ENCODE data around the gene GUCD1.
"Not testable (repeated sequence)": the region's sequence is repeated elsewhere in the genome, so short reads cannot be mapped to it uniquely, and the experiment has no call there.

The GUCD1 gene

DNA sequence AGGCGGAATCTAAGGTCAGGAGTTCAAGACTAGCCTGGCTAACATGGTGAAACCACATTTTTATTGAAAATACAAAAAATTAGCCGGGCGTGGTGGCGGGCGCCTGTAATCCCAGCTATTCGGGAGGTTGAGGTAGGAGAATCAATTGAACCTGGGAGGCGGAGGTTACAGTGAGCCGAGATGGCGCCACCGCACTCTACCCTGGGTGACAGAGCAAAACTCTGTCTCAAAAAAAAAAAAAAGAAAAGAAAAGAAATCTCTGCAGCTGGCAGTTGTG is 38.6 kb upstream of the GUCD1 start:
- H3K9me3 Mint-ChIP-seq; H3K4me1 Mint-ChIP-seq; H3K36me3 Mint-ChIP-seq; ATAC-seq; DNase-seq (ENCODE audit: low spot score in 2 of 2): not testable (repeated sequence)
- Mint-ChIP-seq H3K27ac (peak overlapping the region; percentile 58), H3K4me3 (peak overlapping the region; percentile 75)

DNA sequence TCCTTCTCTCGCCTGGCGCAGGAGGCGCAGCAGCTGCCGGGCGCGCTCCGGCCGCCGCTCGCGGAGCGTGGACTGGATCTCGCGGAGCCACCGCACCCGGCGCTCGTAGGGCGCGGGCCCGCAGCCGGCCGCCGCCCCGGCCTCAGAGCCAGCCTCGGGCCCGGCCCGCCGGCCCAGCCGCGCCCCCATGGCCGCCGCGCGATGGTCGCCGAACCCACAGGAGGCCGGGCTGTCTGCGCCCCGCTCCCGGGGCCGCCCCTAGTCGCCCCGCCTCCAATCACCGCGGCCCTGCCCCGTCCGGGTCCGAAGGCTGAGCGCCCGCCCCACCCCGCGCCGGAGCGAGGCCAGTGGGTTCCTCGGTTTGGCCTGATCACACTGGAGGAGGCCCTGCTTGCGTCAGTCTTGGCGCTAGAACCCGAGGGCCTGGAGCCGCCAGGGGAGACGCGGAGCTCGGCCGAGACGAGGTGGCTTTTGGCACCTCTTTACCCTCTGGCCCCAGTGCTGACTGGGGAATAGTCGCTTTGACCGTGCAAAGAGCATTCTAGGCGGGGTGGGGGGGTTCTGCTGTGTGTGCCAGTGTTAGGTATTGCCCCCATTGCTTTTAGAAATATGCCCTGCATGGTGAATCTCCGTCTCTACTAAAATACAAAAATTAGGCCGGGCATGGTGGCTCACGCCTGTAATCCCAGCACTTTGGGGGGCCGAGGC is 38.1 kb upstream of the GUCD1 start, which contains the start of gene LRRC75B:
LRRC75B (minus strand) TSS at position 223 of the 708 bp plus-strand sequence; CDS start at position 189, 34 bp downstream.
- Mint-ChIP-seq H3K9me3 (no peaks in the 10 kb centered on the region), H3K36me3 (no peaks in the 10 kb centered on the region), H3K4me3 (peak within 1 kb of the TSS; percentile 75), H3K27ac (peak within 1 kb of the TSS; percentile 74), H3K4me1 (no peaks in the 10 kb centered on the region)
- peak; percentile 85 for ATAC-seq
- peak; percentile 37 to 75 for DNase-seq (ENCODE audit: low spot score in 2 of 2)

DNA sequence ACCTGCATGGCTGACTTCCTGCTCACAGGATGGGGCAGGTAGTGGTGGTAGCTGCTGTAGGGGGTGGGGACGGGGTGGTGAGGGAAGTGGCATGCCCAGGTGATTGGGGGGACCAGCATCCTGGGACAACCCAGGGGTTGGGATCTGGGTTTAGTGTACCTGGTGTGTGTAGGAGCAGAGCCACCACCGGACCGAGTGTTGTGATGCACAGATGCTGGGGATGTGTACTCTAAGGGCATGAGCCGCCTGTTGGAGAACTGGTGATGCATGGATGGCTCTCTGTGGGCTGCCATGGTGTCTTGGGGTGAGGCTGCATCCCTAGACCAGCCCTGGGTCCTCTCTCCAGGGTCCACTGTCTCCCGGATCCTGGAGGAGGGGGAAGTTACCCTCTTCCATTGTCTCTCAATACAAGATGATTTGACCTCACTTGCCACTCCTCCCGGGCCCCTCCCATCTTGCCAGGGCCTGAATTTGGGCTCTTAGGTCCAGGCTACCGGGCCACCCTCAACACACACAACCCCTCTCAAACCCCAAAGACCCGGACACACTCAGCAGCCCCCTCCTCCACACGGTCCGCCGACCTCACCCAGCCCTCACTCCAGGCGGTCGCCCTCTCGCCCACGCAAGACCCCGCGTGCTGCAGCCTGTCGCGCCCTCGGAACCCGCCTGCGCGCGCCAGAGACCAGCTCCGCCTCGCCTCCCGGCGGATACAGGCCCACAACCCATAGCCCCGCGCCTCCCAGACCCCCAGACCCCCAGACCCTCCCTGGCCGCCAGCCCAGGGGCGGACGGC is 37.3 kb upstream of the GUCD1 start:
- Mint-ChIP-seq H3K9me3 (no peaks in the 10 kb centered on the region), H3K4me1 (no peaks in the 10 kb centered on the region), H3K36me3 (no peaks in the 10 kb centered on the region), H3K4me3 (peak overlapping the region; percentile 75), H3K27ac (peak overlapping the region; percentile 74)
- ATAC-seq (peak; percentile 24), DNase-seq (ENCODE audit: low spot score in 2 of 2) (peak in 1 of 2 donors; percentile 64)

DNA sequence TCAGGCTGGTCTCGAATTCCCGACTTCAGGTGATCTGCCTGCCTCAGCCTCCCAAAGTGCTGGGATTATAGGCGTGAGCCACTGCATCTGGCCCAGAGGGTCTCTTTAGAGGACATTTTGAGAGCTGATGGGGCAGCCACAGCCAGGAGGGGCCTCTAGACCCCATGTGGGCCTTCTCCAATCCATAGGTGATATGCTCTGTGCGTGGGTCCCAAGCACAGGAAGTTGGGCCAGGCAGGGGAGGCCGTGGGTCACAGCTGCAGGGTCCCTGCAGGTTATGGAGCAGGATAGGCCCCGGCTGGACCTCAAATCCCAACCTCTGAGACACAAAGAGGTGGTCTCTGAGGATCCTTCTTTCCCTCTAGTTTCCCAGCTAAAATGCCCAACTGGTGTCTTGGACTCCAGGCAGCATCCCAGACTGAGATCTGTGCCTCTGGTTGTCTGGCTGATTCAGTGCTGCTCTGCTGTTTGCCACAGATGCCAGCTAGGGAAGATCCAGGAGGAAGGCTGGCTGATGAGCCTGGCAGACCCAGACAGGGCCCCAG is 36.4 kb upstream of the GUCD1 start:
- no peak for DNase-seq (ENCODE audit: low spot score in 2 of 2)
- H3K9me3 Mint-ChIP-seq: no peaks in the 10 kb centered on the region
- H3K36me3 Mint-ChIP-seq: no peaks in the 10 kb centered on the region
- no peaks in the 10 kb centered on the region for H3K4me1 Mint-ChIP-seq
- H3K4me3 Mint-ChIP-seq: no peak overlapping the region
- ATAC-seq: no peak
- no peak overlapping the region for H3K27ac Mint-ChIP-seq

DNA sequence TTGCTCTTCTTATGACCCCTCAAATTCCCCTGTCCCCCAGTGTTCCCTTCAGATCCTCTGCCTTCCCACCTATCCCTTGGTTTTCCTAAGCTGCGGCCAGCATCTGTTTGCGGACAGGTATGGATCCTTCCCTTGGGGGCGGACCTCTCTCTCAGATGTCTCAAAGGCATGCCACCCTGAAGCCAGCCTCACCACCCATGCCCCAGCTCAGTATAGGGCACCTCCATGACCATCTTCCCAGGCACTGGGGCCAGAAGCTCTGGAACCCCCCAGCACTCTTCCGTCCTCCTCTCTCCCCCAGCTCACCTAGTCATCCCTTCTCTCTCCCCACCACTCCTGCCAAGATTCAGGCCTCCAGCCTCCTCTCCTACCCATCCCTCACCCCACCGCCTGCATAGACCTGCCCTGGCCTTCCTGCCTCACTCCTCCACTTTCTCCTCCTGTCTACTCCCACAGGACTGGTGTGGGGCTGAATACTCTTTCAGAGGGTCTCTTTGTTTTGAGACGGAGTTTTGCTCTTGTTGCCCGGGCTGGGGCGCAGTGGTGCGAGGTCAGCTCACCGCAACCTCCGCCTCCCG is 35.7 kb upstream of the GUCD1 start:
- no peaks in the 10 kb centered on the region for H3K36me3 Mint-ChIP-seq
- no peak overlapping the region for H3K4me3 Mint-ChIP-seq
- H3K9me3 Mint-ChIP-seq: no peaks in the 10 kb centered on the region
- DNase-seq (ENCODE audit: low spot score in 2 of 2) (no peak), ATAC-seq (no peak)
- no peaks in the 10 kb centered on the region for H3K4me1 Mint-ChIP-seq
- no peak overlapping the region for H3K27ac Mint-ChIP-seq

DNA sequence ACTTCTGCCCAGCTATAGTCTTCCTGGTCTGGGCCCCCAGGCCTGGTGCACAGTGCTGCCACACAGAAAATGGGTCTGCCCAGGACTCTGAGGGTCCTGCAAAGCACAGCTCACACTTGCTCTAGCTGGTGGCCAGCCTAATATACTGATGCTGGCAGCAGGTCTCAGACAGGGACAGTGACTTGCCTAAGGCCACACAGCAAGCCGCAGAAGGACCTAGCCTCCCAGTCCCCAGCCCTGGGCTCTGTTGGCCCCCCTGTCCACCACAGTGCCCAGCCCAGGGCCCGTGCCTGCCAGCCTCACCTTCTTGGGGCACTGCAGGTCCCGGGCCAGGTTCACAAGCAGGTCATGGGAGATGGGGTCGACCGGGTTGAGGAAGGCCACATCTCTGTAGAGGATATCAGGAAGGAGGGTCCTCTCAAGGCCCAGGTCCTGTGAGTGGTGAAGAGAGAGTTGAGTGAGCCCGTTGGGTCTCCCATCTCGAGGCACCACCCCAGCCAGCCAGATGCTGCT is 34.6 kb upstream of the GUCD1 start:
- Mint-ChIP-seq H3K27ac (no peak overlapping the region), H3K4me3 (no peak overlapping the region), H3K9me3 (no peaks in the 10 kb centered on the region), H3K4me1 (no peaks in the 10 kb centered on the region), H3K36me3 (no peaks in the 10 kb centered on the region)
- DNase-seq (ENCODE audit: low spot score in 2 of 2): no peak
- ATAC-seq: no peak

DNA sequence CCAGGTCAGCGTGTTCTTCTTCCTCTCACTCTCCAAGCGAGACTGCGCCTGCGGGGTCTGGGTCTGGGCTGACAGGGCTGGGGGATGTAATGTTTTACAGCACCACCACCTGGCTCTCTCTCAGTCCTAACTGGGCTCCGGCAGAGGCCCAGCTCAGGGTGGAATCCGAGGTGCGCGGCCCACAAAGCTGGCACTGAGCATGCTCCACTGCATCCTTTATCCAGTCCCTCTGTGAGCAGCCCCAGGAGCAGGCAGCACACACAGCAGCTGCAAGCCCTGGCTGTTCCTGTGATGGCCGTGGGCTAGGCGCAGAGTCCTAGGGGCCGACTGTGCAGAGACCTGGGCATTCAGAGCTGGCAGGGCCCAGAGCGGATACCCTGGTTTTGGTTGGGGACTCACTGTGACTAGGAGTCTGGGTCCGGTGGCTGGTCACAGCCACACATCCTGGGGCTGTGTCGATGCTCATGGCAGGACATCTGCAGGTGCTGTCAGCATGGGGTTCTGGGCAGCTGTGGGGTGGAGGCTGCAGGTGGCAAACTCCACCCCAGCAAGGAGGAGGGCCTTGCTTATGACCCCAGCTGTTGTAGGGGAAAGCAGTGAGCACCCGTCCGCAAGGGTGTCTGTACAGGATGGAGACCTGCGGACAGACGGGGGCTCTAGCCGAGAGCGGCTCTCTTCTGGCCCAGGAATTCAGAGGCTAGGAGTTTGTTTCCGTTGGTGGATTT is 34.0 kb upstream of the GUCD1 start:
- Mint-ChIP-seq H3K36me3 (no peaks in the 10 kb centered on the region), H3K27ac (no peak overlapping the region)
- ATAC-seq: no peak

DNA sequence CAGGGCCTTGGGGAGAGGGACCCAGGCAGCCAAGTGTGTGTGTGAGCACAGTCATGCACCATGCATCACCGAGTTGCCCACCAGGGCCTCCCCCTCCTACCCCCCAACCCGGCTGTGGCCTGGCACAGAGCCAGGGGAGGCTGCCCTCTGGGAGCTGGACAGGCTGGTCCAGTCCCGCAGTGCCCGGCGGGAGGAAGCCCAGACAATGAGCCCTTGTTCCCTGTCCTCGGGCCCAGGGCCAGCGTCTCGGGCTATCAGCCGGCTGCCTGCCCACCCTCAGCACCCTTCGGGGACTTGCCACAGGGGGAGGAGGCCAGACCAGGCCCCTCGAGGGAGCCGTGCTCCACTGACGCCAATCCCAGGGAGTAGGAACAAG is 33.4 kb upstream of the GUCD1 start:
- Mint-ChIP-seq H3K4me1 (no peaks in the 10 kb centered on the region), H3K36me3 (no peaks in the 10 kb centered on the region), H3K27ac (no peak overlapping the region), H3K9me3 (no peaks in the 10 kb centered on the region), H3K4me3 (no peak overlapping the region)
- ATAC-seq (no peak), DNase-seq (ENCODE audit: low spot score in 2 of 2) (no peak)

More for the DNA sequence above, 34.0 kb upstream of the GUCD1 start:
- no peak overlapping the region for H3K4me3 Mint-ChIP-seq
- H3K9me3 Mint-ChIP-seq: no peaks in the 10 kb centered on the region
- H3K4me1 Mint-ChIP-seq: no peaks in the 10 kb centered on the region
- DNase-seq (ENCODE audit: low spot score in 2 of 2): no peak

DNA sequence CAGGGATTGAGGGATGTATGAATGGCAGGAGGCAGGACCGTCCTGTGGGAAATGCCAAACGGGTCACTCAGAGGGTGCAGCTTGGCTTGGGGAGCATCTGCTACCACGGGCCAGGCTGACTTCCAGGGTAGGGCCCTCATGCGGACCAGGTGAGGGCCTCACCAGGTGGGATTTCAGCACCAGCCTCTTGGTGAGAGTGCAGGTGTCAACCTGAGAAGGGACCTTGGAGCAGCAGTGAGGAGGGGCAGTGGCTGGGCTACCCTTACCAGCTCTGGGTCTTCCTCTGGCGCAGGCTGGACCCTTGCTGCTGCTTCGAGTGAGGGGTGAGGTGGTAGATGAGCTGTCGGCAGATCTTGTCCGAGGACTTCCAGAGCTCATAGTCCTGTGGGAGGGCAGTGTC is 33.0 kb upstream of the GUCD1 start:
- no peak for ATAC-seq
- H3K4me3 Mint-ChIP-seq: no peak overlapping the region
- H3K27ac Mint-ChIP-seq: no peak overlapping the region
- H3K4me1 Mint-ChIP-seq: no peaks in the 10 kb centered on the region
- no peaks in the 10 kb centered on the region for H3K9me3 Mint-ChIP-seq
- H3K36me3 Mint-ChIP-seq: no peaks in the 10 kb centered on the region
- no peak for DNase-seq (ENCODE audit: low spot score in 2 of 2)

DNA sequence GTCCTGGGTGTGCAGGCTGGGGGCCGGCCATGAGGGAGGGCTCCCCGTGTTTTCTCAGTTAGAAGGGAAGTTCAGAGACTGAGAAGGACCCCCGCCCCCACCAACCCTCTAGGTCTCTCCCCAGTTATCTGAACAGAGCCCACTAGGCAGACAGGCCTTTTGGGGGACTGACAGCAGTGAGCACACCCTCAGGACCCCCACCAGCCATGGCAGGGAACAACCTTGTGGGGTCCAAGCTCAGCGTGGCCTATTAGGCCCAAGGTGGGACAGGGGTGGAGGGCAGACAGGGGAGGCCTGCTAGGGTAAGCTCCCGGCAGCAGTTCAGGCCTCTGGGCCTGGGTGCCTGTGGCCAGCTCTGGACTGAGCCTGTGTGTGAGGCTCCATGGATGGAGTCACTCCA is 32.3 kb upstream of the GUCD1 start:
- Mint-ChIP-seq H3K36me3 (no peaks in the 10 kb centered on the region), H3K27ac (no peak overlapping the region), H3K4me3 (no peak overlapping the region), H3K4me1 (no peaks in the 10 kb centered on the region), H3K9me3 (no peaks in the 10 kb centered on the region)
- no peak for ATAC-seq
- DNase-seq (ENCODE audit: low spot score in 2 of 2): no peak

DNA sequence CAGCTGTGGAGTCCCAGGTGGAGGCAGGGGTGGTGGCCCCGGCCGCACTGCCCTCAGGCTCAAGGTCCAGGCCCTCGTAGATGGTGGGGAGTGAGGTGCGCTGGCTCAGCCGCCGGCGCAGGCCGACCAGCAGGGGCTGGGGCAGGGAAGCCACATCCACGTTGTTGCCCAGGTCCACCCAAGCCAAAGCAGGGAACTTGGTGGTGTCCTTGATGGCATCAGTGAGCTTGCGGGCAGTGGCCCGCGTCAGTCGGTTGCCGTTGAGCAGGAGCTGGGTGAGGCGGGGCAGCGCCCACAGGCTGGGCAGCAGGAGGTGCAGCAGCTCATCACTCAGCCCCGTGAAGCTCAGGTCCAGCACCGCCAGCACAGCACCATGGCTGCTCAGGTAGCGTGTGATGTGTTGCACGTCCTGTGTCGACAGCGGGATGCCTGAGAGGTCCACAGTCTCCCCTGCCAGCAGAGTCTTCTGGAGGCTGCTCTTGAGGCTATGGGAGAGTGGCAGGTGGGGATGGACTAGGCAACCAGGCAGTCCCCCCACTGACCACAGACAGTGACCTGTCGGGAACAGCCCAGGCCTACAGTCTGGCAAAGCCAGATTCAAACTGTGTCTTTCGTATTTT is 31.1 kb upstream of the GUCD1 start:
- Mint-ChIP-seq H3K4me1 (no peaks in the 10 kb centered on the region), H3K36me3 (no peaks in the 10 kb centered on the region), H3K27ac (no peak overlapping the region), H3K4me3 (no peak overlapping the region), H3K9me3 (no peaks in the 10 kb centered on the region)
- ATAC-seq (no peak), DNase-seq (ENCODE audit: low spot score in 2 of 2) (no peak)

DNA sequence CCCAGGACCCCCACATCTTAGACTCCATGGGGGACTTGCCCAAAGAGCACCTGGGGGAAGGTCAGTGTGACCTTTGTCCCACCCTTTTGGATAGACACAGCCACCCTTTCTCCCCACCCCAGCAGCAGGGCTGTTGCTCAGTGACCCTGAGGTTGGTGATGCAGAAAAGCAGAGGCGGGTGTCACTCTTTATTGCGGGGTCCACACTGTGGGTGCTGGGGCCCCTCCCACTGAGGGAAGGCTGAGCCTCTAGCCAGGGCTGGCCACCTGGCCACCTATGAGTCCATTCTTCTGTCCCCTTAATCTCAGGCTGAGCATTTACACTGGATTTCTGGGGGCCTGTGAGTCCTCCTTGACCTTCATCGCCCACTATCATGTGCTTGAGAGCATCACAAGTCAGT is 30.5 kb upstream of the GUCD1 start:
- Mint-ChIP-seq H3K27ac (no peak overlapping the region), H3K9me3 (no peaks in the 10 kb centered on the region), H3K4me3 (no peak overlapping the region), H3K36me3 (no peaks in the 10 kb centered on the region), H3K4me1 (no peaks in the 10 kb centered on the region)
- no peak for ATAC-seq
- DNase-seq (ENCODE audit: low spot score in 2 of 2): no peak

DNA sequence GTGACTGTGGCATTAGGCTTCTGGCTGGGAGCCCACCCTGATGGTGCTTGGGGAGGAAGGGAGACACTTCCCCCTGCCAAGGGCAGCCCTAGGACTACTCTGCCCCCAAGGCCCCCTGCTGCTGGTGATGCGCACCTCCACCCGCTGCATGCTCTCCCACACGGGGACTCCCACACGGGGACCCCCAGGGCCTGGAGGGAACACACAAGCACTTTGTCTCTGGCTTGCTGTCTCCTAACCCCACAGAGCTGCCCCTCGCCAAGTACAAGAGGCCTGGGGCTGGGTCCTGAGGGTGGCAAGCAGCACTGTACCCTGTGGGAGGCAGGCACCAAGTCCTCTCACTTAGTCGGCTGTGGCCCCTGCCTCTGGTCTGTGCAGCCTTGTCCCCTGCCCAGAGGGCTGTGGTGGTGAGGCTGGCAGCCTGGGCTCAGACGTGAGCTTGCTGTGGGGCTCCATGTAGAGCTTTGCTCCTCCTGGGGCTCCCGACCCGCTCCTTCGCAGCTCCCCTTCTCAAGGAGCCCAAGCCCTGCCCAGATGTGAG is 30.0 kb upstream of the GUCD1 start:
- Mint-ChIP-seq H3K36me3 (no peaks in the 10 kb centered on the region), H3K4me3 (no peak overlapping the region), H3K4me1 (no peaks in the 10 kb centered on the region), H3K9me3 (no peaks in the 10 kb centered on the region), H3K27ac (no peak overlapping the region)
- ATAC-seq: no peak
- no peak for DNase-seq (ENCODE audit: low spot score in 2 of 2)

DNA sequence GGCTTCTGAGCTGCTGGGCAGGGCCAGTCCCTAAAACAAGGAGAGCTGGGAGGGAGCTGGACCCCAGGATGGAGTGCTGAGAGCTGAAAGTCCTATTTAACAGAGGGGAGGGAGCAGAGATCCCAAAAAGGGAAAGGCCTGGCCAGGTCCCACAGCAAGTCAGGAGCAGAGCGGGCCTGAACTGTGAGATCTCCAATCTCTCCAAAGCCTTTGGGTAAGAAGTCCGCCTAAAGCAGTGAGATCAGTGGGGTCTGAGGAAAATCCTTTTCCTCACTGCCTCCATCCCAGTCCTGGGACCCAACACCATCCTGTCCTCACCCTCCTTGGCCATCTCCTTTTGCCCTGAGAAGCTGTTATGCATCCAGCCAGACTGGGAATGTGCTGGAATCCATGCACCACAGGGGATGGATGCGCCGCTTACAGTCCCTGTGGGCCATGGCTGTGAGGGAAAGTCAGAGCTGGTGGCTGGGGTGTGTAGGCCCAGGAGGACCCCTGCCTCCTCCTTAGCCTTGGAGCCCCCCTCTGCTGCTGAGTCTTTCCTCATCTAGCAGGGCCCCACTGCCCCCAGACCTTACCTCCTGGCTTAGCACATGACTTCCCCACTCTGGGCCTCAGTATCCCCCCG is 29.3 kb upstream of the GUCD1 start:
- Mint-ChIP-seq H3K4me3 (no peak overlapping the region), H3K27ac (no peak overlapping the region), H3K4me1 (no peaks in the 10 kb centered on the region)

More for the DNA sequence above, 29.3 kb upstream of the GUCD1 start:
- DNase-seq (ENCODE audit: low spot score in 2 of 2) (no peak), ATAC-seq (no peak)
- no peaks in the 10 kb centered on the region for H3K9me3 Mint-ChIP-seq
- H3K36me3 Mint-ChIP-seq: no peaks in the 10 kb centered on the region

Measured in stimulated activated effector memory CD8-positive, alpha-beta T cell treated with anti-CD3 and anti-CD28 coated beads, Interleukin-12 subunit alpha, Interleukin-12 subunit beta, amount 100 ng/mL, for 72 hours (primary cell).